DMS 273 (cell line): Measurements from ENCODE around the gene MRE11.
"Not testable (repeated sequence)": the region's sequence is repeated elsewhere in the genome, so short reads cannot be mapped to it uniquely, and the experiment has no call there.

Source experiments
- DNase-seq: peaks from one replicate; lab custom pipeline; 2025; ENCODE audit not compliant: unreplicated experiment; lab: John Stamatoyannopoulos, UW

The MRE11 gene

DNA sequence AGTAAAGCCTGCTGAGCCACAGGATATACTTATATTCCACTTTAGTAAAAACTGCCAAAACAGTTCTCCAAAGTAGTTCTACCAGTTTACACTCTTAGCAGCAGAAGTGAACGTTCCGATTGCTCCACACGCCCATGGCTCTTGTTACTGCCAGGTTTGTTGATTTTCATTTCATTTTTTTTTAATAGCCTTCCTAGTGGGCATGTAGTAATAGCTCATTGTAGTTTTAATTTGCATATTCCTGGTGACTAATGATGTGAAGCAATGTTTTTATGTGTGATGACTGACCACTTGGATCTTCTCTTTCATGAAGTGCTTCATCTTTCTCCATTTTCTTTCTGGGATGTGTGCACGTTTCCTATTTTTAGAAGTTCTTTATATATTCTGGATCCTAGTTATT, 13.8 kb upstream of the MRE11 start:
- DNase-seq: no peak

DNA sequence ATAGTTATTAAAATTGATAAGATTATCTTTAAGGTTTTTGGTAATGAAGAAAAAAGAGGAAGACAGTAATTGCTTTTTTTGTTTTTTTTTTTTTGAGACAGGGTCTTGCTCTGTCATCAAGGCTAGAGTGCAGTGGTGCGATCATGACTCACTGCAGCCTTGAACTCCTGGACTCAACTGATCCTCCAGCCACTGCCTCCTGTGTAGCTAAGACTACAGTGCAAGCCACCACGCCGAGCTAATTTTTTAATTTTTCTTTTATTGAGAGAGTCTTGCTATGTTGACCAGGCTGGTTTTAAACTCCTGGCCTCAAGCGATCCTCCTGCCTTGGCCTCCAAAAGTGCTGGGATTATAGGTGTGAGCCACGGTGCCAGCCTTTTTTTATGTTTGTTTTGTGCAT, 12.9 kb upstream of the MRE11 start:
- DNase-seq: not testable (repeated sequence)

DNA sequence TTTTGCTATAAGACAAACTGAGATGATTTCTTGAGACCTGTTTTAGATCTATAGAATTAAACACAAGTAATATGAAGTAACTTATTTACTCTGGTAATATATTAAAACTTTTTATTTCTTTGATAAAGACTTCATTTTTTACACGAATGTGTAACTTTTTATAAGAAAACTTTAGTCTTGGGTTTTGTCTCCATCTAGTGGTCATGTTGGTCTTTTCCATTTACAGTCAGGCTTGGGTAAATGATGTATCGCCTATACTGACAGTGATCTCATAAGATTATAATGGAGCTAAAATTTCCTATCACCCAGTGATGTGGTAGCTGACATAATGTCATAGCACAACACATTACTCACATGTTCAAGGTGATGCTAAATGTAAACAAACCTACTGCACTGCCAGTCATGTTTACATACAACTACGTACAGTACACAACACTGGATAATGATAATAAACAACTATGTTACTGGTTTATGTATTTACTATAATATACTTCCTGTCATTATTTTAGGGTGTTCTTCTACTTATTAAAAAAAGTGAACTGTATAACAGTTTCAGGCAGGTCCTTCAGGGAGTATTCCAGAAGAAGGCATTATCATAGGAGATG, 11.1 kb upstream of the MRE11 start:
- DNase-seq: peak; percentile 58

DNA sequence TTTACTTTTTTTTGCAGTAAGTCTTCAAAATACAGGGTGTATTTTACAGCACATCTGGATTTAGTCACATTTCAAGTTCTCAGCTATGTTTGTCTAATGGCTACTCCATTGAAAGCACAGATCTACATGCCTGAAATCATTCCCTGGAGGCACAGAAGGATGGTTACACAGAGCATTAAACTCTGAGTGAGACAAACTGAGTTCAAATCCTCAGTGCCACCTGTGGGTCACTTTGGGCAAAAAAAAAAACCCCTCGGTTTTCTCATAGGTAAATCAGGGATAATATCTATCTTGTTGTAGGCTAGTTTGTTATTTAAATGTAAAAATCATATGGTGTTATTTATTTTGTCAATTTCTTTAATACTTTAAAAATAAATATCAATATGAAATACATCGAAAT, 7.9 kb upstream of the MRE11 start:
- DNase-seq: no peak

DNA sequence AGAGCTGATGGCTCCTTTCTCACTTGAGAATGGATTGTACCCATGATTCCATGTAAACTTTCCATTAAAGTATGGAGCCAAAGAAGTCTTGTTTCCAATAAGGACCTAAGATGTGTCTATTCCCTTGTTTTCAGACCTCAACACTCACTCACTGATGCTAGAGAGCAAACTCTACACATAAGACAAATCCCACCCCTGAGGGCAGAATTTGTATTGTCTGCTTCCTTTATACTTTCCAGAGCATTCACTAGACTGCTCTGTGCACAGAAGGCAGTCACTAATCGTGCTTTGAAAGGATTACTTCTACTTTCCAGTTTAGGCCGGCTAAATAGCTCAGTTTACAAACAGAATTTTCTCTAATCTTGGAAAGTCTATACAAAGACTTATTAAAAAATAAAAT, 6.5 kb upstream of the MRE11 start:
- DNase-seq: no peak

DNA sequence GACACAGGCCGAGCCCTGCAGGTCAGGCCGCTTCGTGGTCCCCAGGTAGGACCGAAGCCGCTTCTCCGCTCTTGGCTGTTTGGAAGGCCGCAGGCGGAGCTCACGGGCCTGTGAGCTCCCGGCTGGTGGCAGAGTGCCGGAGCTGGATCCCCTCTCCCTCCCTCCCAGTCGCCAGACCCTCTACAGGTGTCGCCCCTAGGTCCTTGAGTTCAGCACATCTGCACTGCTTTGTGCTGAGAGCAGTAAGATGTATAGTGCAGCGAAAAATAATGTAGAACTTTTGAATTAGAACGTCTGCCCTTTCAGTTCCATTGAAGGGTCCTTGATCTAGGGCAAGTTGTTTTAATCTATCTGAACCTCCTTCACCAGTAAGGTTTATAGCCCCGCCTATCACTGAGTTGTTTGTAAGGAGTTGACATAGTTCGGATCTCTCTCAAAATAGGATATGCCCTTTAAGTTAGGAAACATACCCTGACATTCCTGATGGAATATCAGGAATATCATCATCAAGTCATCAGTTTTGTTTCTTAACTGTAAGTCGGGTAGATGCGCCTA, 559 bp upstream of the MRE11 start:
- peak; percentile 37 for DNase-seq

DNA sequence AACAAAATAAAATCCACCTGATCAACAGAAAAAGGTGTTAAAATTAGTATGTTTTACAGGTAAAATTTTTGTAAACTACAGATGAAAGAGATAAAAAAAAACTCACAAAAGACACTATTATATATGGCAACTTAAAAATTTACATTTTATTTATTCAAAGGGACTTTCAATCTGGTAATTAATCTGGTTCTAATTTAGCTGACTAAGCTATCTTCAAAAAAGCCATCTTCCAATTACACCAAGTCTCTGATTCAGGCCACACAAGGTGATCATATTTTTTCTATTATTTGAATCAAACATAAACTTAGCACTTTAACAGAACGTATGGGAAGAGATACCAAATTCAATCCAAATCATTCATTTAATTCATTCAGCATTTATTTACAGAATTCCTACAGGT, 7.6 kb downstream of the MRE11 start:
- DNase-seq: no peak

DNA sequence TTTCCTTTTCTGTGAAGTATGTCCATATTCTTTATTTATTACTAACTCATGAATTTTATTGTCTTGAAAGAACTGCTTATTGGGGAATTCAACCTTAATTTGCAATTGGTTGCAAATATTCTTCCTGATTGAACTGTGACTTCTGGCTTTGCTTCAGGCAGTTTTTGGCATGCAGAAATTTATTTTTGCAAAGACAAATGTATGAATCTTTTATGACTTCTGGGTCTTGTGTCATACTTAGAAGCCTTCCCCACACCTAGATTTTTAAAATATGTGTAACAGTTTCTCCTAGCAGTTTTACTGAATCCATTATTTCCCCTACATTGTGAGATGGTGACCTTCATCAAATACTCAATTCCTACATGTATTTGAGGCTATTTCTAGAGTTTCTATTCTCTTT, 12.3 kb downstream of the MRE11 start:
- DNase-seq: no peak

DNA sequence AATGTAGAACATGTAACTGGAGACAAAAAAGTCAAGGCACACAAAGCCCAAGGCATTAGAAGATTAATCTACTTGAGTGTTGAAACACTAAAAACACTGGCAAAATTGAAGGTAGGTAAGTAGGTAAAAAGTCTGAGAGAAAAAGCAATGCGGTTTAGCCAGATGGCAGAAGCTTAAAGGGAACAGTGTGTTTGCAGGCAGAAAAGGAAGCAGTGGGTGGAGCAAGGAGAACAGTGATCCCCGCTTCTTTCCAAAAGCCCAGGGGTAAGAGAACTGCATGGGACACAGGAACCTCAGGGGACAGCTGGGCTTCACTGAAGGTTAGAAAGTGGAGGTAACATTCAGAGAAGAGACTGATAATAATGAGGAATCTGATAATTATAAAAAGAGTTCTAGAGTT, 16.0 kb downstream of the MRE11 start:
- DNase-seq: no peak

DNA sequence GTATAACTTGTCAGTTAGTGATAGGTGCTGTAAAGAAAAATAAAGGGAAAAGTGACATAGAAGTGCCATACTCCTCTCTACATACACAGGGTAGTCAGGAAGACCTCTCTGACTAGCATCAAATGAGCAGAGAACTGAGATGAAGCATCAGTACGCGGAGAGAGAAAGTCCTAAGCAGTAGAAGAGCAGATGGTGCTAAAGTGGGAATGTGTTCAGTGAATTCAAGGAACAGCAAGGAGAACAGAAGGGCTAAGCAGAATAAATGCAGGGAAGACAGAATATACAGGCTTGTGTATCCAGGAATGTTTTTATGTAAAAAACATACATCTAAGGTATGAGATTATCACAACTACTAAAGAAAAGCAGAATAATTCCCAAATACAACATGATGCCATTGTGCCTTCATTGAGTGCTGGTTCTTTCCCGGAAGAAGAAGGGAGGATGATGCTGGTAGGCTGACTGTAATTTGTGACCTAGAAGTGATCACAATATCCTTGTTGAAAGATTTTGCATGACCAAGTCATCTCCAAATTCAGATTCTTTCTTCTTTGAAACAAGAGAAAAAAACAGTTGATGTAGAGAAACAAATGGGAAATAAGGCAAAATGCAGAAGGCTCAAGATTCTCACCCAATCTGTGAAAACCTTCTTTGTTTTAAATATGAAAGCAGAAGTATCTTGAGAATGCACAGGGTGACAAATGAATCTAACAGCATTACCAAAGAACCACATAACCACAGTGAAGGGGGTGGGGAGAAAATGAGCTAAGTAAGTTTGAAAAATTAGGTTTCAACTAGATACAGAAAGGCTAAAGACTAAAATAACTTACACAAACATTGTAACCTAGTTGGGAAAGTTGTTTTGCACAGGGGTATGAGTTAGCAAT, 20.5 kb downstream of the MRE11 start:
- no peak for DNase-seq

DNA sequence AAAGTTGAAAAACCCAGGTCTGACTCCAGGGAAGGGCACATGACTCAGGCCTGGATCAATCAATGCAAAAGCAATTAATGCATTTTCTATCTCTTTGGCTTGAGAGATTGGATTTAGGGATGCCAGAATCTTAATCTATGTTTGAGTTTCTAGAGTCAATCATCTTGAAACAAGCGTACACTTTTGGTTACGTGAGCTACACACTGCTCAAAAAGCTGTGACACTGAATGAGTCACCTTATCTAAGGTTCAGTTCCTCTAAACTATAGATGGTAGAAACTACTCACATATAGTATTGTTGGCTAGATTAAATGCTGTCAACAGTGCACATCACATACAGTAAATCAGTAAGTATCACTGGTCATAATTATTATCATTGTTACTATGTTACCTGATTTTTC, 24.2 kb downstream of the MRE11 start:
- DNase-seq: no peak

DNA sequence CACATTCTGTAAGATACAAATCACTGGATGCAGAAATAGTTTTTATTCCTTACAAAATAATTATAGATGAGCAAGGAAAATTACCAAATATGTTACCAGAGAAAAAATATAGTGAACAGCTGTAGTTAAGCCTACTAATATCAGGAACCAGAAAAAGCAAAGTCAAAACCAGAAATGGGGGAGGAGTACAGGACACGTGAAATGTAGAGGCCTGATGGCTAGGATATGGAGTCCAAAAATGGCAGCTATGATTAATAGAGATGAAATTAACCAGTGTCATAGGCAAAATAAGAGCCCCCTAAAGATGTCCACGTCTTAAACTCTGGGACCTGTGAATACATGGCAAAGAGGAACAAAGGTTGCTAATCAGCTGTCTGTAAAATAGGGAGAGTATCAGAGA, 34.1 kb downstream of the MRE11 start:
- no peak for DNase-seq

DNA sequence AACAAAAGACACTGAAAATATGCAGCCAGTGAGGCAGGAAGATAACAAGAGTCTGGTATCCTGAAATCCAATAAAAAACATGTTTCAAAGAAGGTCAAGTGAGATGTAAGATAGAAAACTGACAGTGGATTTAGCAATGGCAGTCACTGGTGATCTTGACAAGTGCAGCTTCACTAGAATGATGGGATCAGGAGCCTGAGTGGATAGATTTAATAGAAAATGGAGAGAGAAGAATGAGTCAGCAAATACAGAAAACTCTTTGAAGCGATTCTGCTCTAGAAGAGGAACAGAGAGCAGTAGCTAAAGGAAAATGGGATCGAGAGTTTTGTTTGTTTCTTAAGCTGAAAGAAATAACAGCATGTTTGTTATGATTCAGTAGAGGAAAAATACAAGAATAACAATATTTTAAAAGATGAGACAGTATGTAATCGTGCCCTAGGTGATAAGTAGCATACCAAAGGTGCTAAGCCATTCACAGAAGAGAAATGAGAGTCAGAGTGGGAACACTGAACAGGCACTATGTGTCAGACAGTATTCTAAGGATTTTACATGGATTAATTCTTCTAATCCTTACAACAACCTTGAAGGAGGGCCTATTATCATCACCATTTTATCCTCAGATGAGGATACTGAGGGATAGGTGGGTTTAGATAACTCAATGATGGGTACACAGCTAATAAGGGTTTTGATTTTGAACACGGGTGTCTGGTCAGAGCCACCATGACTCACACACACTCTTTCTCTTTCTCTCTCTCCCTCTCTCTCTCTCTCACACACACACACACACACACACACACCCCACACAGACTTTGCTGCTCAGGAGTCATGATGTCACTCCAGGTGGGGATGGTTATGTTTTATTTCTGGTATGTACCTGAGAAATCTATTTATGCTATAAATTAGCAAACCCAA, 36.3 kb downstream of the MRE11 start:
- no peak for DNase-seq

DNA sequence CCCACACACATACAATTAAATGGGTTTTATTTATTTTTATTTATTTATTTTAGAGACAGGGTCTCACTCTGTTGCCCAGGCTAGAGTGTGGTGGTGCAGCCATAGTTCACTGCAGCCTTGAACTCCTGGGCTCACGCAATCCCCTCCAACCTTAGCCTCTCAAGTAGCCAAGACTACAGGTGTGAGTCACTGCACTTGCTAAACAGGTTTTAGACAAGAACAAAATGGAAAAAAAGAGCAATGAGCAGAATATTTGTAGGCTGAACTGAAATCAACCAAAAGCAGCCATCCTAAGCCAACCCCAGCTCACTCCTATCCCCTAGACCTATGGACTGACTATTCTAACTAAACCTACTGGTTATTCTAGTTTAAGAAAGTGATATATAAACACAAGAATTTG, 37.8 kb downstream of the MRE11 start:
- no peak for DNase-seq

DNA sequence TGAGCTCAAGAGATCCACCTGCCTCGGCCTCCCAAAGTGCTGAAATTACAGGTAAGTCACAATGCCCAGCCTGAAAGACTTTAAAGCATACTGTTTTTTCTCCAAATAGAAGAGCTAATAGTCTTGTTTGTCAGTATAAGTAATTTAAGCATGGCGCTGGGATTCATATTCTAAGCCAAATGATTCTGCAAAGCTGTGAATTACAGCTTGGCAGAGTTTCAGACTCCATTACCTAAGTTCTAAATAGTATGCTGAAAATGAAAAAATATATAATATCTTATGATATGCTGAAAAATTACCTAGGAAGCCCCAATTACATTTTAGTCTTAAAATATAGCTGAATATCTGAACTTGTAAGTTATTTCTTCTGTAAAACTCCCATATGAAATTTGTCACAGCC, 39.3 kb downstream of the MRE11 start:
- DNase-seq: no peak

DNA sequence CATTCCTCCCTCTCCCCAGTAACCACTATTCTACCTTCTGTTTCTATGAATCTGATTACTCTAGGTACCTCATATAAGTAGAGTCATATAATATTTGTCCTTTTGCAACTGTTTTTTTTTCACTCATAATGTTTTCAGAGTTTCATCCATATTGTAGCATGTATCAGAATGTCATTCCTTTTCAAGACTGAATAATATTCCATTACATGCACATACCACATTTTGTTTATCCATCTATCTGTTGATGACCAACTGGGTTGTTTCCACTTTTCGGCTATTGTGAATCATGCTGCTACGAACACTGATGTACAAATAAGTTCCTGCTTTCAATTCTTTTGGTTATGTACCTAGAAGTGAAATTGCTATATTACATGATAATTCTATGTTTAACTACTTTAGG, 40.7 kb downstream of the MRE11 start:
- DNase-seq: no peak

DNA sequence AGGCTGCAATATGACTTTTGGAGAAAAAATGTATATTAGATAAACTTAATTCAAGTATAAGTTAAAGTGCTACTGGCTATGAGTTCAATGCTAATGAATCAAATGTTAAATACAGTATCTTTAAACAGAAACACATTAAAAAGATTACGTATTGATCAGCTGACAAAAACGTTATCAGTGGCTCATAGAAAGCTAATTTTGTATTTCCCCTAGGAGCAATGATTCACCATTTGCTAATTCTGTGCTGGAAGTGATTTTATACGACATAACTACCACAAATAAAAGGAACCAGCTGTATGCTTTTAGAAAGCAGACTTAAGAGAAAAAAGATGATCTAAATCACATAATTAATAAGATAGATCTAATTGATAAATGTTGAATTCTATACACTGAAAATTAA, 43.6 kb downstream of the MRE11 start:
- no peak for DNase-seq

DNA sequence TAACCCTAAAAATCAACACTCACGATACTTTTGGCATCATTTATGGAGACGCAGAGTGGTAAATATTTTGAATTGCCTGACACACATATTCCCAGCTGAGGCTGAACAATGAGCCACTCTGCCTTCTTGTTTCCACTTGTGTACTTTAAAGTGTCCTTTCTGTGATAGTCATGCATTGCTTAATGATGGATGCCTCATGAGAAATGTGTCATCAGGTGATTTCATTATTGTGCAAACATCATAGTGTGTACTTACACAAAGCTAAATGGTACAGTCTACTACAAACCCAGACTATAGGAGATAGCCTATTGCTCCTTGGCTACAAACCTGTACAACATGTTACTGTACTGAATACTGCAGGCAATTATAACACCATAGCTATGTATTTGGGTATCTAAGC, 44.2 kb downstream of the MRE11 start:
- DNase-seq: no peak

DNA sequence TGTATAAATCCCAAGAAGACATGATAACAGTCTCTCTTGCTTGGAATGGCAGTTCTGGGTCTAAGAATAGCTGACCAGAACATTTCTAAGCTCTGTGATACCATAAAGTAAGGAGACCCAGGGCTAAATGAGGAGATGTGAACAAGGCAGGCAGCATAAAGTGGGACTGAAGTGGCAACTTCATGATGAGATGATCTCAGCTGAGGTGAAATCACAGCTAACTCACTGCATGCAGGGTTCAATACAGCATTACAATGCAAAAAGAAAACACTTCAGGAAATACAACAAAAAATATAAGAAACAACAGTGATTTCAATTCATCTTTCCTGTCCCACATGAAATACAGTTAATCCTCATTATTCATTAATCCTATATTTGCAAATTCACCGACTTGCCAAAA, 44.6 kb downstream of the MRE11 start:
- DNase-seq: no peak

DNA sequence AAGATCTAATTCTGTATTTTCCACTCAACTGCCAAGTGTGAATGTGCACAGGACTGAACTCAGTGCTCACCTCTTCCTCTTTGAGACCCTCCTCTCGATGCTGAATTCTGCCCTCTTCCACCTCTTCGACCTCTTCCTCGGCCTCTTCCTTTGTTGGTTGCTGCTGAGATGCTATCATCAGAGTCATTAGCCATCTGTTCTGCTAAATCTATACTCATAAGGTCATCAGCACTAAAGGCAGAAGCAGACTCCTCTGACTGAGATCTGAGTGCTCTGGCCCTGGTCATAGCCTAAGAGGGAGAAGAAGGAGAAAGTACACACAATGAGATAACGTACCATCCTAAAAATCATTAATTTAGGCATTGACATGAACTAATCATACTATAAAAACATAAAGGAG, 46.5 kb downstream of the MRE11 start:
- no peak for DNase-seq

DNA sequence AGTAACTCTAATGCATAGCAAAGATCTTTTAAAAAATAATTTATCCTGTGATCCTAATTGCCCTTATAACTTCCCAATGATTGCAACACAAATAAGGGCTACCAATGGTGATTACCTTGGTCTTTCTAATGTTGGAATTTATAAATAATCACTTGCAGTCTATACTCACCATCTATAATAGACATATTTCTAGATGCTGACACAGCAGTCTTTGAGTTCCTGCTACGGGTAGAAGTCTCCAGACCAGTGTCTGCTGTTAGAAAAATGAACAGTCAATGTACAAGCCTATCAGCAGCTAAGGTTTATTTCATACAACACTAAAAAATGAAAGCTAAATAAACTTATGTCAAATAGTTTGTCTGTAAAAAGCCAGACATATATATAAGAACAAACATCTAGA, 48.0 kb downstream of the MRE11 start:
- DNase-seq: no peak

DNA sequence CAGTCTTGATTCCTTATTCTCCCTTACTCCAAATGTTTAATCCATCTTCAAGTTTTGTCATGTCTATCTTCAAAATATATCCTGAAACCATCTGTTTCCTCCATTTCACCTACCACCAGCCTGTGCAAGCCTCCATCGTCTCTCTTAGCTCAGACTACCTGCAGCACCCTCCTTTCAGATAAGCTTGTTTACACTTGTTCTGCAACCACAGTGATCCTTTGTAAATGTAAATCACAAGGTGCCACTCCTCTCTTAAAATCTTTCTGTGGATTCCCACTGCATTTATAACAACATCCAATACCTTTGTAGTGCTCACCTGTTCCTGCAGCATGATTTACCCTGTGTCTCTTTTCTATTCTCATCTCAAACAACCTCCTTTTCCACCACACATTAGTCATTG, 60.6 kb downstream of the MRE11 start:
- no peak for DNase-seq
